ENCODE results near the gene GTF2A1L. TPM values are rescaled to one million over a fixed set of nuclear protein-coding genes. Genes with fewer than 3 reads are reported as not detected.
"Not testable (repeated sequence)": the region's sequence is repeated elsewhere in the genome, so short reads cannot be mapped to it uniquely, and the experiment has no call there.

GTF2A1L gene
- total RNA-seq, 1 donor from 2014 or later = not detected

GRCh38 chr2:48694149-48694548 lies 76.5 kb downstream of the GTF2A1L start:
- FAIRE-seq (no peak), DNase-seq (ENCODE audit: low spot score in 2 of 2) (no peak)

- FAIRE-seq = peak; percentile 90
These were observed 78.3 kb downstream of the GTF2A1L start for GRCh38 chr2:48695991-48696390.

GRCh38 chr2:48696881-48697280 lies 79.2 kb downstream of the GTF2A1L start:
- DNase-seq (ENCODE audit: low spot score in 2 of 2) = no peak
- FAIRE-seq = no peak

More at GRCh38 chr2:48695991-48696390, 78.3 kb downstream of the GTF2A1L start:
- peak in 1 of 2 donors; percentile 10 for DNase-seq (ENCODE audit: low spot score in 2 of 2)

- DNase-seq (ENCODE audit: low spot score in 2 of 2) (no peak), FAIRE-seq (no peak)
These were observed 81.8 kb downstream of the GTF2A1L start for GRCh38 chr2:48699348-48699930.

GRCh38 chr2:48703621-48704020 lies 86.0 kb downstream of the GTF2A1L start:
- not testable (repeated sequence) for DNase-seq (ENCODE audit: low spot score in 2 of 2); FAIRE-seq

- DNase-seq (ENCODE audit: low spot score in 2 of 2) (no peak), FAIRE-seq (no peak)
These were observed 89.8 kb downstream of the GTF2A1L start for GRCh38 chr2:48707466-48707865.

GRCh38 chr2:48709096-48710034 lies 91.7 kb downstream of the GTF2A1L start:
- FAIRE-seq = no peak

GRCh38 chr2:48711343-48711742 lies 93.7 kb downstream of the GTF2A1L start:
- DNase-seq (ENCODE audit: low spot score in 2 of 2) = no peak
- no peak for FAIRE-seq

More at GRCh38 chr2:48709096-48710034, 91.7 kb downstream of the GTF2A1L start:
- DNase-seq (ENCODE audit: low spot score in 2 of 2) = no peak

GRCh38 chr2:48712151-48712550 lies 94.5 kb downstream of the GTF2A1L start:
- no peak for FAIRE-seq
- no peak for DNase-seq (ENCODE audit: low spot score in 2 of 2)

GRCh38 chr2:48713647-48714046 lies 96.0 kb downstream of the GTF2A1L start:
- DNase-seq (ENCODE audit: low spot score in 2 of 2) = no peak

GRCh38 chr2:48714245-48714644 lies 96.6 kb downstream of the GTF2A1L start:
- no peak for DNase-seq (ENCODE audit: low spot score in 2 of 2)

More at GRCh38 chr2:48713647-48714046, 96.0 kb downstream of the GTF2A1L start:
- no peak for FAIRE-seq

GRCh38 chr2:48715042-48715899 lies 97.6 kb downstream of the GTF2A1L start:
- DNase-seq (ENCODE audit: low spot score in 2 of 2) = no peak
- no peak for FAIRE-seq

More at GRCh38 chr2:48714245-48714644, 96.6 kb downstream of the GTF2A1L start:
- FAIRE-seq = no peak

GRCh38 chr2:48715956-48716355 lies 98.3 kb downstream of the GTF2A1L start:
- no peak for FAIRE-seq
- no peak for DNase-seq (ENCODE audit: low spot score in 2 of 2)

GRCh38 chr2:48717846-48718245 lies 100.2 kb downstream of the GTF2A1L start:
- FAIRE-seq (no peak), DNase-seq (ENCODE audit: low spot score in 2 of 2) (no peak)

GRCh38 chr2:48719480-48720177 lies 102.0 kb downstream of the GTF2A1L start:
- FAIRE-seq (no peak), DNase-seq (ENCODE audit: low spot score in 2 of 2) (no peak)

- DNase-seq (ENCODE audit: low spot score in 2 of 2) = no peak
- no peak for FAIRE-seq
These were observed 103.5 kb downstream of the GTF2A1L start for GRCh38 chr2:48721158-48721557.

GRCh38 chr2:48722391-48722790 lies 104.7 kb downstream of the GTF2A1L start:
- FAIRE-seq = no peak

GRCh38 chr2:48723129-48723528 lies 105.5 kb downstream of the GTF2A1L start:
- DNase-seq (ENCODE audit: low spot score in 2 of 2) (no peak), FAIRE-seq (no peak)

More at GRCh38 chr2:48722391-48722790, 104.7 kb downstream of the GTF2A1L start:
- no peak for DNase-seq (ENCODE audit: low spot score in 2 of 2)

GRCh38 chr2:48724278-48724677 lies 106.6 kb downstream of the GTF2A1L start:
- no peak for FAIRE-seq
- no peak for DNase-seq (ENCODE audit: low spot score in 2 of 2)

All from frontal cortex (tissue), 4 donors.